Sciatic nerve (tissue), 2 donors: ENCODE measurements around the gene DARS2. TPM values are rescaled to one million over a fixed set of nuclear protein-coding genes. Genes with fewer than 3 reads are reported as not detected.
"Not testable (repeated sequence)": the region's sequence is repeated elsewhere in the genome, so short reads cannot be mapped to it uniquely, and the experiment has no call there.

ENCODE experiments used
- ATAC-seq: fragments of 200-7000 bp; cut with Tn5 transposase; one replicate; pipeline ENCODE4 v1.9.1; 2020; ENCODE audit warnings: mild to moderate bottlenecking, moderate library complexity
- DNase-seq: peaks from one replicate; pipeline ENCODE4 v3.0.0-alpha.2; 2020; ENCODE audit warnings: low spot score
- intact Hi-C: fragments of 100-400 bp; cut with DNase I; formaldehyde crosslinking; loops from one replicate; pipeline ENCODE4 v1.14.2; 2022
- total RNA-seq: library from RNA; stranded (reverse); fragmentation: NEBNext Ultra II Directional; extraction: Animal tissue kit (Norgen Biotek cat#: 25700); gene quantifications from one replicate; pipeline ENCODE4 v1.2.1, GENCODE V29; 2021
- donor health status: DM: no; HTN: no; CAD: no.
- donor health status: DM: no; HTN: no; CAD: no.

Gene DARS2, protein sequence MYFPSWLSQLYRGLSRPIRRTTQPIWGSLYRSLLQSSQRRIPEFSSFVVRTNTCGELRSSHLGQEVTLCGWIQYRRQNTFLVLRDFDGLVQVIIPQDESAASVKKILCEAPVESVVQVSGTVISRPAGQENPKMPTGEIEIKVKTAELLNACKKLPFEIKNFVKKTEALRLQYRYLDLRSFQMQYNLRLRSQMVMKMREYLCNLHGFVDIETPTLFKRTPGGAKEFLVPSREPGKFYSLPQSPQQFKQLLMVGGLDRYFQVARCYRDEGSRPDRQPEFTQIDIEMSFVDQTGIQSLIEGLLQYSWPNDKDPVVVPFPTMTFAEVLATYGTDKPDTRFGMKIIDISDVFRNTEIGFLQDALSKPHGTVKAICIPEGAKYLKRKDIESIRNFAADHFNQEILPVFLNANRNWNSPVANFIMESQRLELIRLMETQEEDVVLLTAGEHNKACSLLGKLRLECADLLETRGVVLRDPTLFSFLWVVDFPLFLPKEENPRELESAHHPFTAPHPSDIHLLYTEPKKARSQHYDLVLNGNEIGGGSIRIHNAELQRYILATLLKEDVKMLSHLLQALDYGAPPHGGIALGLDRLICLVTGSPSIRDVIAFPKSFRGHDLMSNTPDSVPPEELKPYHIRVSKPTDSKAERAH
- total RNA-seq: 10.2 TPM

DNA sequence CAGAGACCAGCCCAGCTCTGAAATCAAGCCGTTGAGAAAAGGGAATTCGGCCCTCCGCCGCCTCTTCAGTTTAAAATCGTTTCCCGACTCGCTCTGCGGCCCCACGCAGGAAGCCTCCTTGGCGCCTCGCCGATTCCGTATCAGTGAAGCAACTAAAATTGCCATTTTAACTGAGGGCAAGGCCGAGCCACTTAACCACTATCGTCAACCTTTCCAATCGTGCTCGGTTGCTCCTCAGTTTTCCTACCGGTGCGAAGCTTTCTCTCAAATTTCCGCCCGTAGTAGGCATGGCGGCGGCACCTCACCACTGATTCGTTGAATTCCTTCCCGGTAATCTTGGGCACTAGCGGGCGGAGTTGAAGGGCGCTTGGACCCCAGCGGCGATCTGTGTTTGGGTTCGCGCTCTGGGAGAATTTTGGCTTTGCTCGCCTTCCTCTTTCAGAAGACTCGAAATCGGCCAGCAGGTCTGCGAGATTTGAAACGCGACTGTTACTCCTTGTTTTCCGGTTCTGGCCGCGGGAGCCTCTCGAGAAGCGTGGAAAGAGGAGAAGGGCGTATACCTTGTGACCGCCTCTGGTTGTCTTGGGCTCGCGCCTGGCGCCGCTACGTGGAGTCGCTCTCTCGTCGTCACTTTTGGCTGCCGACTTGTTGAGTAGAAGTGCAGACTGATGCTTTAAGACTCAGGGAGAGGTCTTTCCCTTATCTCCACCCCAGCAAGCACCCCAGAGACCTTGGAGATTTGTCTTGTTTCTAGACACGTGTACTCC is at the start of gene DARS2, which contains the start of gene CENPL:
DARS2 (plus strand) TSS at position 359 of the 767 bp plus-strand sequence. CDS start 557 bp downstream, outside the sequence.
CENPL (minus strand) TSS at position 569 of the 767 bp plus-strand sequence. CDS start 13,584 bp downstream, outside the sequence.
- ATAC-seq (peak; percentile 99), DNase-seq (peak; percentile 98)
- intact Hi-C loops: loop anchor here (10.0 kb wide), 1 partner anchor 390 kb away; no protein-coding TSS in a partner anchor

DNA sequence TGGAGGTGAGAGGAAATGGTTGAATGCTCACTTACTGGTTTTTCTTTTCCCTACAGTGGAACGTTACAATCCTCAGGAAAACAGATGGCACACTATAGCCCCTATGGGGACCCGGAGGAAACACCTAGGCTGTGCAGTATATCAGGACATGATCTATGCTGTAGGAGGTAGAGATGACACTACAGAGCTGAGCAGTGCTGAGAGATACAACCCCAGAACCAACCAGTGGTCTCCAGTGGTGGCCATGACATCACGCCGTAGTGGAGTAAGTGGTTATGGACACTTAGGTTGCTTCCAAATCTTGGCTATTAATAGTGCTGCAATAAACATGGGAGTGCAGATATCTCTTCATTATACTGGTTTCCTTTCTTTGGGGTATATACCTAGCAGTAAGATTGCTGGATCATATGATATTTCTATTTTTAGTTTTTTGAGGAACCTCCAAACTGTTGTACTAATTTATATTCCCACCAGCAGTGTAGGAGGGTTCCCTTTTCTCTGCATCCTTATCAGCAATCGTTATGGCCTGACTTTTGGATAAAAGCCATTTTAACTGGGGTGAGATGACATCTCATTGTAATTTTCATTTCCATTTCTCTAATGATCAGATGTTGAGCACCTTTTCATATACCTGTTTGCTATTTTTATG is 48.8 kb upstream of the DARS2 start:
- DNase-seq (no peak), ATAC-seq (no peak)
- intact Hi-C loops: no loop called here

DNA sequence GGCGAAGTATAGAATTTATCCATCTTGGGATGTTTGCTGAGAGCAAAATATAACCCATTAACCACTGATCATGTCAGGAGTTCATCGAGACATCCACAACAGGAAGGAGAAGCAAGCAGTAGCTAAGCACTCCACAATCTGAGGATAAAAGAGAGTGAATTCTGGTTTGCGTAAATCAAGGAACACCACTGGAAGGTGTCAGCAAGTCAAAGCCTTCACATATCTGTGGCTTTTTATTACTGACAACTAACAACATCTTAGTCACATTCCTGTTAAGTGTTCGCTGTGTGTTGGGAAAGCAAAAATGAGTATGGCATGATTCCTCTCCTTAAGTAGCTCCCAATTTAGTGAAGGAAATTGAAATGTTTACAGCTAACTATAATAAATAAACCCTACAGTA is 44.5 kb upstream of the DARS2 start:
- no peak for DNase-seq
- intact Hi-C loops: no loop called here
- ATAC-seq: no peak

DNA sequence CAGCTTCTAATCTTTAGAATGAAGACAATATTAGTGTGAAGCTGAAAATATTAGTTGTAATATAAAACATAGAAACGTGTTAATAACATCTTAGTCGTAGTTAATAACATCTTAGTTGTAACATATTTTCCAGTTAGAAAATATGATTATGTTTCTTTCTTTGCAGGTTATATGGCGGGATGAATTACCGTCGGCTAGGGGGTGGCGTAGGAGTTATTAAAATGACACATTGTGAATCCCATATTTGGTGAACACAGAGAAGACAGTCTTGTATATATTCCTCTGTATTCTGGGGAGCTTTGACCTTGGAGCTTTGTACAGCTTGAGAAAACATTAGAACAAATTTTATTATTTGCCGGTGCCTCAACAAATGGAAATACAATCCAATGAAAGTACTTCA is 39.5 kb upstream of the DARS2 start:
- DNase-seq: no peak
- no peak for ATAC-seq
- intact Hi-C loops: no loop called here

DNA sequence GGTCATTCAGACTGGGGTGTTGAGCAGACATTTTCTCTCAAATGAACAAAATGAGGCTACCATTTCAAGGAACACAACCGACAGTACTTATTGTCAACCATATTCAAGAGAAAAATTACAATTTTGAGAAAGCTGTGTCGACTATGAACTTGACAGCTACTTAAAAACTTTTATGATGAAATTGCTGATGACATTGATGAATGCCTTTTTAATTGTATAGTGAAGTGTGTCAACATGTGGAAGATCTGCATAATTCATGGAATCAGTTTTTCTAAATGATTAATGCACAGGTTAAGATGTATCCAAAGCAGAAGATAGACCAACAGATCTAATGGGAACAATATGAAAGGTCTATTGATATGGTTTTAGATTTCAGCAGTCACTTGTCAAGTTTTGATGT is 34.6 kb upstream of the DARS2 start:
- ATAC-seq: no peak
- no peak for DNase-seq
- intact Hi-C loops: no loop called here

DNA sequence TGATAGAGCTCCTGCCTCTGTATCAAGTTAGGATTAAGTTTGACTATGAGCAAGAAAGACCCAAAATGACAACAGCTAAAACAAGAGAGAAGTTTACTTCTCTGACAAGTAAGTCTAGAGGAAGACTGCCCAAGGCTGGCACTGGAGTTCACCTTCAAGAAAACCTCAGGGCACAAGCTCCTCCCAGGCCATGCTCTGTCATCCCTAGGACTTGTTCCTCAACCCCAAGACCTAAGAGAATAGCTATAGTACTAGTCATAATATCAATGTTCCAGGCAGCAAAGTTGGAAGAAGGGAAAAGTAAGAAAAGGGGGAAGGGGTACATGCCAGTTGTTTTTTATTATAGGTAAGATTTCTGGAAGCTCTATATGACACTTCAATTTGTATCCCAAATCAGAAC is 26.4 kb upstream of the DARS2 start:
- no peak for DNase-seq
- ATAC-seq: no peak
- intact Hi-C loops: no loop called here

DNA sequence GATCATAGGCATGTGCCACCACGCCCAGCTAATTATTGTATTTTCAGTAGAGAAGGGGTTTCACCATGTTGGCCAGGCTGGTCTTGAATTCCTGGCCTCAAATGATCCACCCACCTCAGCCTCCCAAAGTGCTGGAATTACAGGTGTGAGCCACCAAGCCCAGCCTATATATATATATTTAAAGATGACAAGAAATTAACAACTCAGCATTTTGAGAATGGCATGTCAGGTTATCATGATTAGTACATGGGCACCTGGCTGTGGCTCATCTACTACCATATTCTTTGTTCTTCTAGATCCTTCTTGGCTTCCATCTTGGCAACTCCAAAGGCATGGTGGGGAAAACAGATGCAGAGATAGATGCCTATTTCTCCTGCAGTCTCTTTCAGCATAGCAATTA is 24.5 kb upstream of the DARS2 start:
- intact Hi-C loops, DNase-seq, ATAC-seq: not testable (repeated sequence)

DNA sequence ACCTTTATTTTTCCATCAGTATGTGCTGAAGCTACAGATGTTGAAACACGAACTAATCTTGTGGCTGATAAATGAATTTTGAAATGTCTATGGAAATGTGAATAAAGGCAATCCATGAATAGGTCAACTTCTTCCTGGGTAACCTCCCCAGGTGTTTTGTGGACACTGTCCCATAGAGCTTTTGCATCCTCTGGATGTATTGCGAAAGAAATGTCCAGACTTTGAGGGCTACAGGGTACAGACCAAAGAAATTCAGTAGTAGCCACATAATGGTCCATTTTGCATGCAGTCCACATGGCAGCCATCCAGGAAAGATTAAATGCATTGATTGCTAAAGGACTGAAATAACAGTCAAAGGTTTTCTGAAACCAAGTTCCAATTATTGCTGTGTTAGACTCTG is 21.5 kb upstream of the DARS2 start:
- DNase-seq (no peak), ATAC-seq (no peak)
- intact Hi-C loops: no loop called here

DNA sequence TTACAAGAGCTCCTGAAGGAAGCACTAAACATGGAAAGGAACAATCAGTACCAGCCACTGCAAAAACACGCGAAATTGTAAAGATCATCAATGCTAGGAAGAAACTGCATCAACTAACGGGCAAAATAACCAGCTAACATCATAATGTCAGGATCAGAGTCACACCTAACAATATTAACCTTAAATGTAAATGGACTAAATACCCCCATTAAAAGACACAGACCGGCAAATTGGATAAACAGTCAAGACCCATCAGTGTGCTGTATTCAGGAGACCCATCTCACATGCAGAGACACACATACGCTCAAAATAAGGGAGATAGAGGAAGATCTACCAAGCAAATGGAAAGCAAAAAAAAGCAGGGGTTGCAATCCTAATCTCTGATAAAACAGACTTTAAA is 10.8 kb upstream of the DARS2 start:
- not testable (repeated sequence) for ATAC-seq

DNA sequence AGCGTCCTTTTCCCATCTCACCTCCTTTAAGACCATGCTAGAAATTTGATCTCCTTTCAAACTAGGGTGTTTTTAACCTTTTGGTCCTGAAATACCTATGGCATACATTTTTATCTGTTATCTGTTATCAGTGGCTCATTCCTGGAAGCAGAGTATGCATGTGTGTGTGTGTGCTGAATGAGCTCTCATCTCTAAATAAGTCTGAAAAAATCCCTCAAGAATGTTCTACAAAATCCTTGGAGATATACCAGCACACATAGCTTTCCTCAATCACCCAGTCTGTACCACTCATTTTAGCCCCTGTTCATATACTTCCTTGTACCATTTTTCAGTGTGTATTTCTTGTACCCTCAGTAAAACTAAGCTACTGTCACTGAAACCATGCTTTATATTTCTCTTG is 6.0 kb upstream of the DARS2 start:
- intact Hi-C loops: no loop called here
- DNase-seq: no peak
- ATAC-seq: no peak

More for the DNA sequence above, 10.8 kb upstream of the DARS2 start:
- DNase-seq, intact Hi-C loops: not testable (repeated sequence)

DNA sequence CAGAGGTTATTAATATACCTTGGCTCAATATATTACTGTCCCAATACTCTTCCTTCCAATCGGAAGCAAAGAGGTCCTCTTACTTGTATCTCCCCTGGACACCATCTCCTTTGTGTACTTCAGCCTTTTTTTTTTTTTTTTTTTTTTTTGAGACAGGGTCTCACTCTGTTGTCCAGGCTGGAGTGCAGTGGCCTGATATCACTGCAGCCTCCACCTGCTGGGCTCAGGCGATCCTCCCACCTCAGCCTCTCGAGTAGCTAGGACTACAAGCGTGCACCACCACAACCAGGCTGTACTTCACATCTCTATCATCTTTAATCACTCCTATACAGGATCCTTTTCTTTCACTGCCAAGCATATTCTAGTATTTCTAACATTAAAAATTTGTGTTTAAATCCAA is 2.8 kb upstream of the DARS2 start:
- intact Hi-C loops: loop anchor here (10.0 kb wide), 1 partner anchor 387 kb away; no protein-coding TSS in a partner anchor
- no peak for DNase-seq
- ATAC-seq: no peak

DNA sequence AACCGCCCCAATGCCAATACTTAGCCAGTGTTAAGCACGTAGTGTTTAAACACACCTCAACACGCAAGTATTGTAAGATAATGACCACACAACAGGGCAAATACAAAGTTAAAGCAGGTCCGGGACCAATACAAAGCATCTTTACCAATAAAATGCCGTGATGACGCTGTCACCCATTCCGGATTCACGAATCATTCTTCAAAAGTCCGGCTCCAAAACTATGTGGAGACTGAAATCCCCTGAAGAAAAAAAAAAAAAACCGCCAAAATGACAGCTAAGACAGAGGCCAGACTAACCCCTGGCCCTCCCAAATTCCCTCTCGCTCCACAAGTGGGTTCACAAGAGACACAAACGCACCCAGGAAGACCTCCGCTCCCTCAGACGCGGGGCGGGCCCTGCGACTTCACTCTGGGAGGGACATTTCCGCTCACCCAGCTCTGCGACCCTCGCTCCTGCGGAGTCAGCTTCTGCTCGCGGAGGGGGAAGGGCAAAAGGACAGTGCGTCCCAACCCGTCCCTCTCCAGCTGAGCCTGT is 625 bp upstream of the DARS2 start:
- no peak for DNase-seq
- intact Hi-C loops: loop anchor here (10.0 kb wide), 1 partner anchor 389 kb away; no protein-coding TSS in a partner anchor
- ATAC-seq: no peak

DNA sequence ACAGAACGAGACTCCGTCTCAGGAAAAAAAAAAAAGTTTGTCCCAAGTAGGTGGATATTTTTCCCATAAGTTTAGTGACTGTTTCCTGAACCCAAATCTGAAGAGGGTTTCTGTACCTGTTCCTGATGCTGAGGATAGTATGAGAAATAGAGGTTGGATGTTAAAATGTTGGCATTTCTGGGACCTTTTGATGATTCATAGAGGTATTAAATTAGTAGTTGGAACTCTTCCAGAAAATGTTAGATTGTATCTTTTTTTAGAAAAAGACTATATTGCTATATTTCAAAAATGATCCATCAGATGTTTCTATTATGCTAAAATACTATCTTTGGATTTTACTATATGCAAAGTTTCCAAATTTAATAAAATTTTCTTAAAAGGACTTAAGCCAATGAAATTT is 3.1 kb downstream of the DARS2 start:
- ATAC-seq (no peak), DNase-seq (no peak)
- intact Hi-C loops: loop anchor here (10.0 kb wide), 1 partner anchor 393 kb away; no protein-coding TSS in a partner anchor

DNA sequence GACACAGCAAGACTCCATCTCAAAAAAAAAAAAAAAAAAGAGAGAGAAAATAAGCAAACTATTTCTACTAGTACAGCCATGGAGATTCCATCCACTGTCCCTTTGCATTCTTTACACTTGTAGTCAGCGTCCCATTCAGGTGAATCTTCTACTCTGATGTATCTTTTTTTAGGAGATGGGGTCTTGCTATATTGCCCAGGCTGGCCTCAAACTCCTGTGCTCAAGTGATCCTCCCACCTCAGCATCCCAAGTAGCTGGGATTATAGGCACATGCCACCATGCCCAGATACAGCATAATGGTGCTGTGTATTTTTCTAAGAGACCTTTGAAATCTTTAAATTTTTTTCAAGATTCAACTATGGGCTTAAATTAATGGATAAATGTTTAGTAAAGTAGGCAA is 8.3 kb downstream of the DARS2 start:
- intact Hi-C loops: no loop called here
- DNase-seq (no peak), ATAC-seq (no peak)

DNA sequence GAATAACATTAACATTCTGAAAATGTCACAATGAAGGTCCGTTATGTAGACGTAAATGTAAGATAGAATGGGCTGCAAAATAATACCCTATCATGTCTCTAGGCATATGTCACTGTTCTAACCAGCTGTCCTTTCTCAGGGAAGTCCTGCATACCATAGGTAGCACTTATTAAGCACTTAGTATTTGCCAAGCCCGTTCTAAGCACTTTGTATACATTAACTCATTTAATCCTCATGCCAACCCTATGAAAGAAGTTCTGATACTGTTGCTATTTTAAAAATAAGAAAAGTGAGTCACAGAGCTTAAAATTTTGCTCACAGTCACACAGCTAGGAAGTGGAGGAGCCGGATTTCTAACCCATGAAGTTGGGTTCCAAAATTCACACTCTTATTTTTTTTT is 27.6 kb downstream of the DARS2 start:
- ATAC-seq: no peak
- no peak for DNase-seq
- intact Hi-C loops: no loop called here

DNA sequence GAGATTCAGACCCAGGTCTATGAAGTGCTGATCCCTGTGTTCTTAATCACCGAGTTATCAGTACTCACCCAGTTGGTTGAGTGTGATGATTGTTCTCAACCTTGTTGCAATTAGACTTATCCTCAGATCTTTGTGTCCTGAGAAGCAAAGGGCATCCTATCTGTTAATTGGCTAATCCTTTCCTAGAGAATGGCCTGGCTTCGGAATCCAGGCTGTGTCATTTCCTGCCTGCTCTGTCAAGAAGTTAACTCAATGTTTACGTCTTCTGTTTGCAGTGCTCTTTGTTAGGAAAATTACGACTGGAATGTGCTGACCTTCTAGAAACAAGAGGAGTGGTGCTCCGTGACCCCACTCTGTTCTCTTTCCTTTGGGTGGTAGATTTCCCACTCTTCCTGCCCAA is 28.6 kb downstream of the DARS2 start:
- ATAC-seq (no peak), DNase-seq (no peak)
- intact Hi-C loops: no loop called here

DNA sequence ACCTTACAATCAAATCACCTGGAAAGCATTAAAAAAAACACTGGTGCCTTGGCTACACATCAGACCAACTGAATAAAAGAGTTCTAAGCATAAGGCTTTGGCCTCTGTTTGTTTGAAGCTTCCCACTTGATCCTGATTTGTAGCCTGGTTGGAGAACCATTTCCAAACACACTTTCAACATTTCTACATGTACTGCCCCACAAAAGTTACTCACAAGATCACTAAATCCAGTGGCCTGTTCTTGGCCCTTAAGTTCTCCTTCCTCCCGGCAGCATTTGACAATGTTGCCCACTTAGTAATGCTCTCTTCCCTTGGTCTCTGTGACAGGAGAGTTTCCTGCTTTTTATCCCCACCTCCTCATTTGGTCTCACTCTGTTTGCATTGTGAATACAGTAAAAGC is 31.5 kb downstream of the DARS2 start:
- ATAC-seq (no peak), DNase-seq (no peak)
- intact Hi-C loops: no loop called here

DNA sequence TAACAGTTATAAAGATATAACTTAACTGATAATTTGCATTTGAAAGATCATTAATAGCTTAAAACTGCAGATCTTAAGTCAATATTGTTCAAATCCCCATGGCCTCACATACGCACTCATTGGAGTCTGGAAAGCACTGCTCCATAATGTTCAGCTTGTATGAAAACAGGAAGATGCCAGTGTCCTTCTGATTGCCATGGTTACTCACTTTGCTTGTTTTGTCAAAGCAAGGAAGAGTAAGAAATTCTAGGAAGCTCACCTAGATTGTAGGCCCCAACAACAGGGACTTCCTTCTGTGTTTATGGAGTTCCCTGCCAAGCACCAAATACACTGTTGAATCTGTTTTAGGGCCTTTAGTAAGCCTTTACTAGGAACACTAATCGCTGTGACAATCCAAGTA is 32.4 kb downstream of the DARS2 start:
- ATAC-seq (no peak), DNase-seq (no peak)
- intact Hi-C loops: no loop called here
